Hepatocyte (in vitro differentiated cells): Measurements from ENCODE around the gene CLK3. TPM values are rescaled to one million over a fixed set of nuclear protein-coding genes. Genes with fewer than 3 reads are reported as not detected.

ENCODE experiments used
- polyA plus RNA-seq: library from polyadenylated mRNA; unstranded; fragments of >200 nt; fragmentation: Nextera tagmentation; extraction: Ambion mirVana; gene quantifications from 2 replicates; pipeline ENCODE4 v1.2.1, GENCODE V29; 2016
- total RNA-seq: library from RNA; depleted of rRNA; stranded (reverse); fragments of >200 nt; gene quantifications from 2 replicates; pipeline ENCODE4 v1.2.3, GENCODE V29; 2014

The CLK3 gene
- total and polyA plus RNA-seq, 2 experiments from 2014 or later, result 69.0 to 71.3 TPM

Other genes starting within 250 kb of the CLK3 start
- gene CYP11A1, start 248.2 kb upstream of the CLK3 start, total RNA-seq, result 0.80 and 2.4 TPM in 2 replicates
- gene CYP11A1, start 248.2 kb upstream of the CLK3 start, polyA plus RNA-seq, result 1.5 and 2.6 TPM in 2 replicates
- gene SEMA7A, start 181.9 kb upstream of the CLK3 start, total RNA-seq, result 9.5 and 12.0 TPM in 2 replicates
- gene SEMA7A, start 181.9 kb upstream of the CLK3 start, polyA plus RNA-seq, result 2.4 and 4.6 TPM in 2 replicates
- gene UBL7, start 154.7 kb upstream of the CLK3 start, total RNA-seq, result 39.2 and 54.6 TPM in 2 replicates
- 50.9 and 60.2 TPM in 2 replicates for gene UBL7, start 154.7 kb upstream of the CLK3 start, polyA plus RNA-seq
- 13.2 and 19.7 TPM in 2 replicates for gene ARID3B, start 74.6 kb upstream of the CLK3 start, total RNA-seq
- 15.7 and 19.8 TPM in 2 replicates for gene ARID3B, start 74.6 kb upstream of the CLK3 start, polyA plus RNA-seq
- 11.5 and 15.0 TPM in 2 replicates for gene EDC3, start 80.2 kb downstream of the CLK3 start, total RNA-seq
- gene EDC3, start 80.2 kb downstream of the CLK3 start, polyA plus RNA-seq, result 21.1 and 31.4 TPM in 2 replicates
- 17.0 and 23.5 TPM in 2 replicates for gene CYP1A1, start 109.7 kb downstream of the CLK3 start, total RNA-seq
- gene CYP1A1, start 109.7 kb downstream of the CLK3 start, polyA plus RNA-seq, result 19.1 and 22.6 TPM in 2 replicates
- 0.40 TPM in 1 of 2 replicates, not detected in the other for gene CYP1A2, start 133.0 kb downstream of the CLK3 start, total RNA-seq
- 0.17 TPM in 1 of 2 replicates, not detected in the other for gene CYP1A2, start 133.0 kb downstream of the CLK3 start, polyA plus RNA-seq
- 15.8 and 16.9 TPM in 2 replicates for gene CSK, start 166.2 kb downstream of the CLK3 start, total RNA-seq
- 19.1 and 21.8 TPM in 2 replicates for gene CSK, start 166.2 kb downstream of the CLK3 start, polyA plus RNA-seq
- gene LMAN1L, start 197.0 kb downstream of the CLK3 start, total RNA-seq, result not detected in 2 replicates
- not detected in 2 replicates for gene LMAN1L, start 197.0 kb downstream of the CLK3 start, polyA plus RNA-seq
- not detected in 2 replicates for gene CPLX3, start 210.8 kb downstream of the CLK3 start, total RNA-seq
- gene CPLX3, start 210.8 kb downstream of the CLK3 start, polyA plus RNA-seq, result 0.10 TPM in 1 of 2 replicates, not detected in the other
- 37.6 and 40.4 TPM in 2 replicates for gene ULK3, start 227.3 kb downstream of the CLK3 start, total RNA-seq
- 45.7 and 46.3 TPM in 2 replicates for gene ULK3, start 227.3 kb downstream of the CLK3 start, polyA plus RNA-seq